Stomach (tissue), 9 donors: ENCODE results near the gene PHETA1. TPM values are rescaled to one million over a fixed set of nuclear protein-coding genes. Genes with fewer than 3 reads are reported as not detected.

ENCODE experiments used
- DNase-seq, 2 donors: peaks; one replicate each; pipeline versions ENCODE4 v3.0.0 to v3.0.0-alpha.2; 2013 to 2019
- H3K27ac ChIP-seq, 5 donors: fragments of 200-600 bp in 4 of 5; sonication (generic) in 4 of 5; one replicate each; pipeline ENCODE4 v1.5.1; 2013 to 2019; ENCODE audit warnings: mild to moderate bottlenecking in 1 of 5, moderate library complexity in 1 of 5
- H3K27me3 ChIP-seq, 3 donors: fragments of 200-600 bp; sonication (generic); one replicate each; pipeline ENCODE4 v1.5.1; 2017 to 2019; ENCODE audit warnings: mixed run types in 1 of 3
- H3K36me3 ChIP-seq, 4 donors: fragments of 200-600 bp; sonication (generic); 1 replicate in 3 of 4; 2 replicates in 1 of 4; pipeline ENCODE4 v1.5.1; 2016 to 2019
- H3K4me1 ChIP-seq, 4 donors: fragments of 200-600 bp; sonication (generic); one replicate each; pipeline ENCODE4 v1.5.1; 2016 to 2019
- H3K4me3 ChIP-seq, 4 donors: fragments of 200-600 bp; sonication (generic) in 3 of 4; one replicate each; pipeline ENCODE4 v1.5.1; 2016 to 2019; ENCODE audit warnings: mild to moderate bottlenecking in 1 of 4
- H3K9me3 ChIP-seq, 4 donors: fragments of 200-600 bp; sonication (generic); one replicate each; pipeline ENCODE4 v1.5.1; 2016 to 2019
- EP300 ChIP-seq: sonication (generic); formaldehyde crosslinking; IDR thresholded peaks from one replicate; pipeline ENCODE4 v1.6.1; 2017; ENCODE audit warnings: antibody characterized with exemption
- POLR2A ChIP-seq, 4 donors: fragments of 450-650 bp; IDR thresholded peaks; one replicate each; pipeline ENCODE4 v1.6.1; 2016; ENCODE audit warnings: antibody characterized with exemption in 4 of 4, control low read depth in 2 of 4, mild to moderate bottlenecking in 1 of 4, moderate library complexity in 1 of 4
- POLR2AphosphoS5 ChIP-seq, 3 donors: sonication (generic); formaldehyde crosslinking; IDR thresholded peaks; one replicate each; pipeline ENCODE4 v1.6.1; 2016; ENCODE audit warnings: antibody characterized with exemption in 3 of 3
- WGBS, 5 donors: extraction: QIAGEN DNeasy Blood & Tissue Kit in 3 of 5; methylation state at CpG; one replicate each; pipeline versions ENCODE4 v1.1.5 to v1.1.7; 2013 to 2018; 5-methylcytosine and 5-hydroxymethylcytosine counted together
- intact Hi-C: fragments of 100-400 bp; cut with DNase I; formaldehyde crosslinking; loops from one replicate; pipeline ENCODE4 v1.15.1; 2023; ENCODE audit warnings: low total_unique reads
- polyA plus RNA-seq, 3 donors: library from polyadenylated mRNA; stranded (reverse); fragments of 200-250 nt; gene quantifications; one replicate each; pipeline ENCODE4 v1.2.3, GENCODE V29; 2013
- total RNA-seq, 5 donors: library from RNA; depleted of rRNA; stranded (reverse); fragments of >200 nt; gene quantifications; one replicate each; pipeline versions ENCODE4 v1.1.0 to v1.2.3, GENCODE V29; 2014 to 2016
- TF ChIP-seq, protein P1 (sequence below), 7 experiments: fragments of 450-650 bp in 4 of 7; fragments of 200-600 bp in 3 of 7; sonication (generic) in 3 of 7; IDR thresholded peaks; one replicate each; pipeline ENCODE4 v1.5.1; 2016 to 2019; ENCODE audit warnings: antibody characterized with exemption in 7 of 7, control low read depth in 2 of 7, mild to moderate bottlenecking in 1 of 7
- donor health status: healthy with polysubstance abuse.
- donor health status: Bipolar disorder and iron deficiency.
- donor health status: healthy.

PHETA1 gene
- total and polyA plus RNA-seq, 8 donors, result 7.0 to 59.3 (median 17.7) TPM

DNA sequence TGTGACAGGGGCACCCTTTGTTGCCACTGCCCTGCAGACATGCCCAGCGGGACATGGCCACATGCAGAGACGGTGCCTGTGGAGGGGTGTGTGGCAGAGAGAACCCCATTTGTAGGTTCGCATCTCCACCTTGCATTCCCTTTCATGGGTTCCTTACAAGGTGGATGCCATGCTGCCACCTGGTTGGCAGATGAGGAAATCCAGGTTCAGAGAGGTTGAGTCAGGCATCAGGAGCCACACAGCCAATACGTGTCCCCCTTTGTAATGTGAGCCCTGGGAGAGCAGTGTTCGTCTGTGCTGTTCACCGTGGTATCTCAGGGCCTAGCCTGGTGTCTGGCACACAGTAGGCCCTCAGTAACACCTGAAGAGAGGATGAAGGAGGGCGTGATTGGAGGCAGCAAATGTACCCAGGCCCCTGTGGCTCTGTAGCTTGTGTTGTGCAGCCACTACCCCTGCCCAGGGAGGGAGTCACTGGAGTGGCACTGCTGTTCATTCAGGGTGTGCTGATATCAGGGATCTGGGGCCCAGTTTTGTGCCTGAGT, 45.9 kb upstream of the PHETA1 start:
- no peaks in the 10 kb centered on the region for H3K27me3 ChIP-seq
- H3K36me3 ChIP-seq, result peaks cover 10 to 40% (median 29%) of the 10 kb centered on the region in 4 donors
- peaks cover 11 to 52% (median 31%) of the 10 kb centered on the region in 4 donors for H3K4me1 ChIP-seq
- no peaks in the 10 kb centered on the region for H3K9me3 ChIP-seq
- no peak for DNase-seq
- H3K4me3 ChIP-seq, result no peak overlapping the region
- intact Hi-C loops, result no loop called here
- H3K27ac ChIP-seq, result no peak overlapping the region
- 91 to 95% (median 93%) methylated on average over 6 to 7 of the region's 7 CpGs for WGBS, 5 donors
- TF ChIP-seq EP300 (no peak), POLR2A (IDR thresholded peaks at IDR 0.05) (no peak), POLR2AphosphoS5 (IDR thresholded peaks at IDR 0.05) (no peak)
- TF ChIP-seq, protein P1, sequence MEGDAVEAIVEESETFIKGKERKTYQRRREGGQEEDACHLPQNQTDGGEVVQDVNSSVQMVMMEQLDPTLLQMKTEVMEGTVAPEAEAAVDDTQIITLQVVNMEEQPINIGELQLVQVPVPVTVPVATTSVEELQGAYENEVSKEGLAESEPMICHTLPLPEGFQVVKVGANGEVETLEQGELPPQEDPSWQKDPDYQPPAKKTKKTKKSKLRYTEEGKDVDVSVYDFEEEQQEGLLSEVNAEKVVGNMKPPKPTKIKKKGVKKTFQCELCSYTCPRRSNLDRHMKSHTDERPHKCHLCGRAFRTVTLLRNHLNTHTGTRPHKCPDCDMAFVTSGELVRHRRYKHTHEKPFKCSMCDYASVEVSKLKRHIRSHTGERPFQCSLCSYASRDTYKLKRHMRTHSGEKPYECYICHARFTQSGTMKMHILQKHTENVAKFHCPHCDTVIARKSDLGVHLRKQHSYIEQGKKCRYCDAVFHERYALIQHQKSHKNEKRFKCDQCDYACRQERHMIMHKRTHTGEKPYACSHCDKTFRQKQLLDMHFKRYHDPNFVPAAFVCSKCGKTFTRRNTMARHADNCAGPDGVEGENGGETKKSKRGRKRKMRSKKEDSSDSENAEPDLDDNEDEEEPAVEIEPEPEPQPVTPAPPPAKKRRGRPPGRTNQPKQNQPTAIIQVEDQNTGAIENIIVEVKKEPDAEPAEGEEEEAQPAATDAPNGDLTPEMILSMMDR (IDR thresholded peaks at IDR 0.05), result no peak

DNA sequence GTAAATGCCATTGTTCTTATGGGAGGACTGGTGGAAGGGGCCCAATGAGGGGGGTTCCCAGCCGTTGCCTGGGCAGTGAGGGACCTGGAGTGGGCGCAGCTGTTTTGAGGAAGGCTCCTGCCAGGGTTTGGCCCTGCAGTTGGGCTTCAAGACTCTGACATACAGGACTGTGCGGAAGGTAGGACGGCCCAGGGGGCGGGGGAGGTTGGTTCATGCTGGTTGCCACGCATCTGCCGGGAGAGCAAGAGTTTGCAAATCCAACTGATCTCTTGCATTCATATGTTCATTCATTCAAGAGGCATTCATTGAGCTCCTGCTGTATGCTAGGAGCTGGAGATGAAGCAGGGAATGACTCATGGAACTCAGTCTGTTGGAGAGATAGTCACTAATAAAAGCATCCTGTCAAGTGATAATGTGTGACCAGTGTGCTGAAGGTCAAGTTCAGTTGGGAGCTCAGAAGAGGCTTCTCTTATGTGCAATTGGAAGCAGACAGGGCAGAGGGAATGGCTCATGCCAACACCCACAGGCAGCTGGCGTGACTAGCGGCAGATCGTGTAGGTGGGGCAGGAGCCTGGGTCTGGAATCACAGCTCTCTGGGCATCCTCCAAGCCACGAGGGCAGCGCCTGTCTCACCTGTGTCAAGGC, 44.7 kb upstream of the PHETA1 start:
- DNase-seq, result no peak
- intact Hi-C loops, result no loop called here
- H3K27me3 ChIP-seq, result no peaks in the 10 kb centered on the region
- H3K4me3 ChIP-seq, result no peak overlapping the region
- 71 to 86% (median 73%) methylated on average over 12 of the region's 12 CpGs for WGBS, 5 donors
- peaks cover 21 to 64% (median 43%) of the 10 kb centered on the region in 4 donors for H3K4me1 ChIP-seq
- no peak for TF ChIP-seq POLR2A (IDR thresholded peaks at IDR 0.05)
- no peak for TF ChIP-seq EP300
- TF ChIP-seq POLR2AphosphoS5 (IDR thresholded peaks at IDR 0.05), result no peak
- TF ChIP-seq, protein P1 (IDR thresholded peaks at IDR 0.05), result no peak
- H3K36me3 ChIP-seq, result peaks cover 1 to 28% (median 18%) of the 10 kb centered on the region in 4 donors
- H3K9me3 ChIP-seq, result no peaks in the 10 kb centered on the region
- peak overlapping the region in 3 of 5 donors; percentile 86 to 90 (median 90) for H3K27ac ChIP-seq

DNA sequence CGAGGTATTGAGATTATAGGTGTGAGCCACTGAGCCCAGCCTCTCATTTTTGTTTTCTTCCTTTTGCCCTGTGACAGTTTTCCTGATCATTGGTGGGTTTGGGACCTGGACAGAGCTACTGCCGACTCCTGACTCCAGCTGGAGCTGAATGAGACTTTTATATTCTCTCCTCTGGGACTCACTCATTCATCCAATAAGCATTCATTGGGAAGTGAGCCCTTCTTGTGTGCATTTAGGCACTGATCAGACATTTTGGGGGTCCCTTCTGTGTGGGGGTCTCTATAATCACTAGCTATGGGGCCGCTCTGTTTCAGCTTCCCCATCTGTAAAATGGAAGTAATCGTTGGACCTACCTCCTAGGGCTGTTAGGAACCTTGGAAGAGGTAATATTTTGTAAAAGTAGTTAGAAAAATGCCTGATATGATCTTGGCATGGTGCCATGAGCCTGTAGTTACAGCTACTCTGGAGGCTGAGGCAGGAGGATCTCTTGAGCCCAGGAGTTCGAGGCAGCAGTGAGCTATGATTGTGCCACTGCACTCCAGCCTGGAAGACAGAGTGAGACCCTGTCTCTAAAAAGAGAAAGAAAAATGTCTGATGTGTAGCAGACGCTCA, 44.0 kb upstream of the PHETA1 start:
- Histone ChIP-seq H3K4me3 (no peak overlapping the region), H3K9me3 (no peaks in the 10 kb centered on the region), H3K27me3 (no peaks in the 10 kb centered on the region), H3K36me3 (peaks cover 0 to 22% (median 12%) of the 10 kb centered on the region in 4 donors), H3K4me1 (peaks cover 25 to 70% (median 48%) of the 10 kb centered on the region in 4 donors), H3K27ac (peak overlapping the region in 4 of 5 donors; percentile 42 to 90 (median 88))
- no peak for DNase-seq
- no peak for TF ChIP-seq POLR2AphosphoS5 (IDR thresholded peaks at IDR 0.05)
- TF ChIP-seq POLR2A (IDR thresholded peaks at IDR 0.05), result no peak
- TF ChIP-seq EP300, result no peak
- TF ChIP-seq, protein P1 (IDR thresholded peaks at IDR 0.05), result no peak
- intact Hi-C loops, result no loop called here
- 63 to 70% (median 66%) methylated on average over 6 of the region's 6 CpGs for WGBS, 5 donors

DNA sequence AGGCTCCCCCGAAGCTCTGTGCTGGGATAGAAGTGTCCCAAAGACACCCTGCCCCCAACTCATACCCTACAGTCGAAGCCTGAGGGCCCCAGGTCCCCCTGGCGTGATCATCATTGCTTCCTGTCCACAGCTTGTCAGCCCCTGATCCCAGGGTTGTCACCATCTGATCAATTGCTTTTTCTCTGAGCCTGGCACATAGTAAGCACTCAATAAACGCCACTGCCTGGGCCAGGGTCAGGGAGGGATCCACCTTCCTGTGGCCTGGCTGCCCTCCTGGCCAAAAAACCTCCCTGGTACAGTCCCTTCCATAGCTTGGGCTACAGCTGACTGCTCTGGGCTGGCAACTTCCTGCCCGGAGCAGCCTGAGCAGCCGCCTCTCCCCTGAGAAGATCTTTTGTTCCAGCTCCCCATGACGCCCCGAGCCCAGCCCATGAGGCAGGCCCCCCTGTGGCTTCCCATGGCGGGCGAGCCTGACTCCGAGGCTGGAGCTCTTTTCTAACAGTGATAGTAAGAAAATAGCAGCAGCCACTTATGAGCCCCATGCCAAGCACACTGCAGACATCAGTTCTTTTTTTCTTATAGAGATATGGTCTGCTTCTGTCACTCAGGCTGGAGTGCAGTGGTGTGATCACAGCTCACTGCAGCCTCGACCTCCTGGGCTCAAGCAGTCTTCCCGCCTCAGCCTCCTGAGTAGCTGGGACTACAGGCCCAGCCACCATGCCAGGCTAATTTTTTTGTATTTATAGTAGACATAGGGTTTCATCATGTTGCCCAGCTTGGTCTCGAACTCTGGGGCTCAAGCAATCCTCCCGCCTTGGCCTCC, 43.3 kb upstream of the PHETA1 start:
- DNase-seq, result no peak
- no peaks in the 10 kb centered on the region for H3K9me3 ChIP-seq
- WGBS, 5 donors, result 51 to 61% (median 57%) methylated on average over 13 to 15 of the region's 15 CpGs
- H3K36me3 ChIP-seq, result peaks cover 0 to 16% (median 10%) of the 10 kb centered on the region in 4 donors
- peaks cover 32 to 77% (median 54%) of the 10 kb centered on the region in 4 donors for H3K4me1 ChIP-seq
- TF ChIP-seq POLR2AphosphoS5 (IDR thresholded peaks at IDR 0.05) (no peak), POLR2A (IDR thresholded peaks at IDR 0.05) (no peak), EP300 (no peak)
- TF ChIP-seq, protein P1 (IDR thresholded peaks at IDR 0.05), result no peak
- H3K4me3 ChIP-seq, result no peak overlapping the region
- intact Hi-C loops, result no loop called here
- H3K27ac ChIP-seq, result peak overlapping the region; percentile 12 to 90 (median 86)
- no peaks in the 10 kb centered on the region for H3K27me3 ChIP-seq
